Osteoblast (primary cell): Measurements from ENCODE around the gene CTSS. TPM values are rescaled to one million over a fixed set of nuclear protein-coding genes. Genes with fewer than 3 reads are reported as not detected.
"Not testable (repeated sequence)": the region's sequence is repeated elsewhere in the genome, so short reads cannot be mapped to it uniquely, and the experiment has no call there.

Source experiments
- DNase-seq: peaks from one replicate; pipeline ENCODE4 v3.0.0; 2011; ENCODE audit warnings: low spot score, mixed read lengths; ENCODE audit not compliant: insufficient read length; ENCODE audit errors: missing footprints
- H2AFZ ChIP-seq: 2 replicates; pipeline ENCODE4 v1.6.0; 2011; ENCODE audit warnings: mild to moderate bottlenecking, low read length
- H3K27ac ChIP-seq: 2 replicates; pipeline ENCODE4 v1.5.1; 2011; ENCODE audit warnings: mild to moderate bottlenecking, low read depth, low read length, moderate library complexity
- H3K27me3 ChIP-seq: 2 replicates; pipeline ENCODE4 v1.6.0; 2012; ENCODE audit warnings: mild to moderate bottlenecking, control low read depth, inconsistent platforms, low read length, moderate library complexity; ENCODE audit not compliant: insufficient read depth
- H3K36me3 ChIP-seq: 2 replicates; pipeline ENCODE4 v1.5.1; 2011; ENCODE audit warnings: mild to moderate bottlenecking, low read length, control low read depth, moderate library complexity; ENCODE audit not compliant: insufficient read depth
- H3K4me1 ChIP-seq: 2 replicates; pipeline ENCODE4 v1.5.1; 2011; ENCODE audit warnings: mild to moderate bottlenecking, low read length, control low read depth, moderate library complexity; ENCODE audit not compliant: insufficient read depth
- H3K4me2 ChIP-seq: 2 replicates; pipeline ENCODE4 v1.6.0; 2011; ENCODE audit warnings: mild to moderate bottlenecking, low read length; ENCODE audit not compliant: insufficient read depth
- H3K4me3 ChIP-seq: fragments of 200-600 bp; sonication (generic); 3 replicates; pipeline ENCODE4 v1.5.1; 2012; ENCODE audit warnings: mild to moderate bottlenecking, low read length, inconsistent platforms; ENCODE audit not compliant: insufficient read depth
- H3K79me2 ChIP-seq: 2 replicates; pipeline ENCODE4 v1.6.0; 2012; ENCODE audit warnings: mild to moderate bottlenecking, low read length, control low read depth, inconsistent platforms; ENCODE audit not compliant: insufficient read depth
- H3K9me3 ChIP-seq: 2 replicates; pipeline ENCODE4 v1.5.1; 2011; ENCODE audit warnings: low read depth, low read length, control low read depth
- H4K20me1 ChIP-seq: 2 replicates; pipeline ENCODE4 v1.6.0; 2012; ENCODE audit warnings: mild to moderate bottlenecking, low read length, control low read depth; ENCODE audit not compliant: insufficient read depth
- CTCF ChIP-seq: IDR thresholded peaks from 2 replicates; pipeline ENCODE4 v1.5.1; 2011; ENCODE audit warnings: mild to moderate bottlenecking, low read depth, low read length, moderate library complexity; ENCODE audit errors: extremely low read depth
- total RNA-seq: library from RNA; depleted of rRNA; stranded (reverse); fragments of >200 nt; gene quantifications from 2 replicates; pipeline ENCODE4 v1.2.3, GENCODE V29; 2012

The CTSS gene
- total RNA-seq, 1 donor: 16.3 TPM

- Histone ChIP-seq H3K36me3 (no peaks in the 10 kb centered on the region), H3K27me3 (no peaks in the 10 kb centered on the region), H3K79me2 (no peaks in the 10 kb centered on the region), H4K20me1 (no peaks in the 10 kb centered on the region), H2AFZ (no peak overlapping the region), H3K27ac (no peak overlapping the region), H3K4me1 (no peaks in the 10 kb centered on the region), H3K4me2 (no peak overlapping the region), H3K9me3 (no peaks in the 10 kb centered on the region), H3K4me3 (no peak overlapping the region)
- DNase-seq: no peak
- TF ChIP-seq CTCF: no peak
These were observed 21.9 kb upstream of the CTSS start for GRCh38 chr1:150787455-150787854.

- Histone ChIP-seq H3K9me3 (no peaks in the 10 kb centered on the region), H3K36me3 (no peaks in the 10 kb centered on the region), H3K27me3 (no peaks in the 10 kb centered on the region), H3K4me1 (no peaks in the 10 kb centered on the region), H3K27ac (no peak overlapping the region), H4K20me1 (no peaks in the 10 kb centered on the region), H3K4me3 (no peak overlapping the region), H3K79me2 (no peaks in the 10 kb centered on the region), H3K4me2 (no peak overlapping the region), H2AFZ (no peak overlapping the region)
- no peak for TF ChIP-seq CTCF
- no peak for DNase-seq
These were observed 14.9 kb upstream of the CTSS start for GRCh38 chr1:150780510-150780909.

GRCh38 chr1:150778409-150778808 is 12.8 kb upstream of the CTSS start:
- Histone ChIP-seq H3K27me3 (no peaks in the 10 kb centered on the region), H3K27ac (no peak overlapping the region), H4K20me1 (no peaks in the 10 kb centered on the region), H2AFZ (no peak overlapping the region), H3K79me2 (no peaks in the 10 kb centered on the region), H3K9me3 (no peaks in the 10 kb centered on the region), H3K4me1 (no peaks in the 10 kb centered on the region), H3K4me3 (no peak overlapping the region), H3K4me2 (no peak overlapping the region), H3K36me3 (no peaks in the 10 kb centered on the region)
- TF ChIP-seq CTCF: no peak
- DNase-seq: peak; percentile 62

GRCh38 chr1:150777544-150777943 is 12.0 kb upstream of the CTSS start:
- Histone ChIP-seq H3K4me2 (no peak overlapping the region), H2AFZ (no peak overlapping the region)
- DNase-seq: no peak

GRCh38 chr1:150775931-150776505 is 10.4 kb upstream of the CTSS start:
- H3K36me3 ChIP-seq, H3K4me1 ChIP-seq, H3K9me3 ChIP-seq, H4K20me1 ChIP-seq, H2AFZ ChIP-seq, H3K4me3 ChIP-seq, H3K27ac ChIP-seq, H3K27me3 ChIP-seq, DNase-seq, H3K79me2 ChIP-seq, H3K4me2 ChIP-seq: not testable (repeated sequence)

More at GRCh38 chr1:150777544-150777943, 12.0 kb upstream of the CTSS start:
- H3K27ac ChIP-seq: no peak overlapping the region
- no peaks in the 10 kb centered on the region for H3K4me1 ChIP-seq
- H4K20me1 ChIP-seq: no peaks in the 10 kb centered on the region
- H3K79me2 ChIP-seq: no peaks in the 10 kb centered on the region
- H3K4me3 ChIP-seq: no peak overlapping the region
- H3K27me3 ChIP-seq: no peaks in the 10 kb centered on the region
- H3K9me3 ChIP-seq: no peaks in the 10 kb centered on the region
- no peak for TF ChIP-seq CTCF
- H3K36me3 ChIP-seq: no peaks in the 10 kb centered on the region
